Measurements from ENCODE around the gene IST1.

IST1 gene

GRCh38 chr16:71963125-71963875, 68.0 kb downstream of the IST1 start:
- no peak for DNase-seq (ENCODE audit: low read depth in 2 of 2)

- DNase-seq (ENCODE audit: low read depth in 2 of 2), result no peak
Measured at GRCh38 chr16:71965223-71965622, 69.9 kb downstream of the IST1 start.

- no peak for DNase-seq (ENCODE audit: low read depth in 2 of 2)
Measured at GRCh38 chr16:71966932-71967331, 71.6 kb downstream of the IST1 start.

GRCh38 chr16:71969353-71969752, 74.0 kb downstream of the IST1 start:
- no peak for DNase-seq (ENCODE audit: low read depth in 2 of 2)

GRCh38 chr16:71971571-71971970, 76.2 kb downstream of the IST1 start:
- DNase-seq (ENCODE audit: low read depth in 2 of 2), result no peak

- DNase-seq (ENCODE audit: low read depth in 2 of 2), result no peak
Measured at GRCh38 chr16:71972356-71972755, 77.0 kb downstream of the IST1 start.

GRCh38 chr16:71973001-71973400, 77.7 kb downstream of the IST1 start:
- DNase-seq (ENCODE audit: low read depth in 2 of 2), result no peak

GRCh38 chr16:71974068-71974818, 78.9 kb downstream of the IST1 start:
- DNase-seq (ENCODE audit: low read depth in 2 of 2), result no peak
